Measurements from ENCODE around the gene ITGA11.
A peak's percentile ranks its signal among the peaks of the same experiment; 100 is the strongest.
"Not testable (repeated sequence)": the region's sequence is repeated elsewhere in the genome, so short reads cannot be mapped to it uniquely, and the experiment has no call there.

ITGA11 gene

DNA sequence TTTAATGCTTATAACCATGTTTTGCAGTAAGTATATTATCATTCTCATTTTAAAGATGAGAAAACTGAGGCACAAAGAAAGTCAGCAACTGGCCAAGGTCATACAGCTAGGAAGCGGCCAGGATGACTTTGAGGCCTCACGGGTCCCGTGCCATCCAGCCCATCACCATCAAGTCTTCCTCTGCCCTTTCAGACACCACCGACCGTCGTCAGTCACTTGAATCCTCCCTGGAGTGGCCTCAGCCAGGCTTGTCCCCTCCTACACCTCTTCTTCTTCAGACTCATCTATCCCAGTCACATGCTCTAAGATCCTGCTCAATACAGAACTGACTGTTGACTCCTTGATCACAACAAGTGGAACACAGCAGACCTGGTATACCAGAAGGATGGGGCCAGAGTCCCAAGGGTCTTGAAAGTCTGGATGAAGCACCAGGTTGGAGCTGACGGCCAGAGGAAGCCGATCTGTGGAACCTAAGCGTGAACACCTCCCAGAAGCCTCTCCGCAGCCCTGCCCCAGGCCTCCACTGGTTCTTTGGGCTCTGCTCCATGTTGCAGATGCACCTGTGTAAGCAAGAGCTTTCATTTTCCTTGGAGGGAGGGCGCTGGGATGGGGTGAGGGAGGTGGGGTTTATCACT, 22.1 kb downstream of the ITGA11 start:
- DNase-seq = no peak

DNA sequence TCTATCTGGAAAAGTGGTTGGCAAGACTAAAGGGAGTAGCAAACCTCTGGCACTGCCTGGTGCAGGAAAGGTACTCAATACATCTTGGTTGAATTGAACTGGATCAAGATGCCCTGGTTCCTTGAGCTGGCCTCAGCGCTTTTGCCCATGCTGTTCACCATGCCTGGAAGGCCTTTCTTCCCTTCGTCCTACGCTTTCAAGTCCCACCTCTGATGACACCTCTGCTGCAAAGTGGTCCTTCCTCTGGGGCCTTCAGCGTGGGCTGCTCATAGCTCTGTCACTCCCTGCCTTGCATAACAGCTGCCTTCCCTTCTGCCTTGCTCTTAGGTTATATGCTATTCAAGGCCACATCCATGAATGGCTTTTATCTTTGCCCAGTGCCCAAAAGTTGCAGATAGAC, 23.0 kb downstream of the ITGA11 start:
- DNase-seq (no peak), ATAC-seq (no peak)

More for the DNA sequence above, 22.1 kb downstream of the ITGA11 start:
- no peak for ATAC-seq

DNA sequence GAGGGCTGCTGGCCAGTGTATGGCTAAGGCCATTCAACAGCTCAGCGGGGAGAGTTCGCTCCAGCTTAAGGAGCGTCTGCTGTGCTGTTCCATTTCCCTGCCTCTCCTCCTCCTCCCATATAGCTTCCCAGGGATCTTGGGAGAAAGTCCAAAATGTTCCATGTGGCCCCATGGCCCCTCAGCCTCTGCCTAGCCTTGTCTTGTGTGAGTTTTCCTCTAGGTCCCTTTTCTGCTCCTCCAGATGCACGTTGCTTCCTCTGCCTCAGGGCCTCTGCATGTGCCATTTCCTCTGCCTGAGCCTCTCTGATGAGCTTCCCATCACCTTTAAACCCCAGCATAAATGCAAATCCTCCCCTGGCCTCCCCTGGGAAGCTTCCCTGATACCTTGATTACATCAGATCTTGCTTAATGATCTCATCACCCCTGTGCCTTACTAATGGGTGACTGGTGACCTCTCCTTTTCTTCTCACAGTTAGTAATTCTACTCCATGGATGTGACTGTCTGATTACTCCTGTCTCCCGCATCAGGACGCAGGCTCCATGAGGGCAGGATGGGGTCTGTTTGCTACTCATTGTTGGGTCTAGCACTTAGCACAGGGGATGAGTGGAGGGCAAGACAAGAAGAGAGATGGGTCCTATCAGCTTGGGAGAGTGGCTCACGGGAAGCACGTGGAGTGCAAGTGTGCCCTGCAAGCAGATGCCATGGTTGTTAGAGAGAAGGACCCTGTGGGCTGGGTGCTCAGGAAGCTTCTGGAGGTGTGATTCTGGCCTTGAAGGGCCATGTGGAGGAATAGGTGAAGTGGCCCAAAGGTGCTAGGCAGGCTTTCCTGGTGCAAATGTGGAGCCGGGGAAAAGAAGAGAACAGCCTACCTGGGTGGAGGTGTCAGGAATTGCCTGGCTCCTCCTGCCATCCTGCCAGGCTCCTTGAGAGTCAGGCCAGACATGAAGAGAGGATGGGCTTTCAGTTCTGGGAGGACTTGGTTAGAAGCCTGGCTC, 23.8 kb downstream of the ITGA11 start:
- no peak for ATAC-seq
- DNase-seq = no peak

DNA sequence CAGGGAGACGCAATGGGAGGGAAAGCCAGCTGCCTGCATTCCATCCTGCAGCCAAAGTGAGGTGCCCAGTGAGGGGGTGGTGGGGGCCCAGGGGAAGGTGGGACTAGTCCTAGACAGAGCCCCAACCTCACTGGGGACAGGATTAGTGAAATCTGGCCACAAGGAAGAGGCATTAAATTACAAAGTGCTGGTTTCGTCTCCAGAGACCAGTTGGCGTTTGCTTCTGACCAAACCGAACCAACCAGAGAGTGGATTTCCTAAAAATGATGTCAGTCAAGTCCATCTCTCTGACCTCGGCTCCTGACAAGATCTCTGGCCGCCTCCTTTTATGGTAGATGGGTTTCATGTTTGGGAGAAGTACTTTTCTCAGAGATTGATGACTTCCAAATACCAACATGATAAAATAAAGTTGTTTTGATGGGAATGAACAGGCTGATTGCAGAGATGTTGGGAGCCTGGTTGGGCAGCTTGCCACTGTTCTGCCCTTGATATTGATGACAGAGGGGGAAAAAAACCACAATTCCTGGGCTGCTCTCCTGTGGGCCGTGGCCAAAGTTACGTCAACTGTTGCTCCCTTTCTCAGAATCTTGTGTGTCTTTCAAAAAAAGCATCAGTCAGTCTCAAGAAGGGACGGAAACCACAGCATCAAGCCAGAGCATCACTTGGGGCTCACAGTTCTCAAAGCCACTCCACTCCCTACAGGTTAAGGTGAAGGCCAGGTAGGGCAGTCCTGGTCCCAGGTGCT, 24.6 kb downstream of the ITGA11 start:
- no peak for ATAC-seq

DNA sequence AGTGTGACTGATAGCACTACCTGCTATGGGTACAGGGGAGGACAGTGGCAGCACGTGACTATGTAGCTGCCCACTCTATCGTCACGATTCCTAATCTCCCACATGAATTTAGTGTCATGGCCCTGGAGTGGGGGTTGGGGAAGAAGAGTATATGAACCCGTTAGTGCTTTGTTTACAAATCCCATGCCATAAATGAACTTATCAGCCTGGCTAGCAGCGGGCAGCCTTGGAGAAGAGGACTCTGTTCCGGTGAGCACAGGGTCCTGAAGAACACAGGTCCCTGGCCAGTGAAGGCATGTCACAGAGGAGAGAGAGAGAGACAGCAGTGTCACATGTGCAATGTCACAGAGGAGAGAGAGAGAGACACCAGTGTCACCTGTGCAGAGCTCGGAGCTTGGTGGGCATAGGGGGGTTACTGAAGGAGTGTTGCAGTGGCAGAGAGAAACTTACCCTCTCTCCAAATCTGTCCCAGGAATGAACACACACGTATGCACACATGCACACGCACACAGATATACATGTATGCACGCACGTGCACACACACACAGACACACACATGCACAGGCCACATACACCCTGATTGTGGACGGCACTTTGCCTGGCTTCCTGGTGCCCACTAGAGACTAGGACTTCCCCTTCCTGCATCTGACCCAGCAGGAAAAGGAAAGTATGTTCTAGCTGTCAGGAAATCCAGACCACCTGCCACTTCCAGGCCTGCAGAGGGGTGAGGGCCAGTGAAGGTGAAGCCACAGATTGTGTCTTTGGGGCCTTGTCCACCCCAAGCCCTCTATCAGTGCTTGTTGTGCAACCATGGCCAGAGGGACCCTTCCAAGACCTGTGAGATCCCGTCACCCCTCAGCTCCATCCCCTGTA, 26.3 kb downstream of the ITGA11 start:
- DNase-seq = no peak

More for the DNA sequence above, 24.6 kb downstream of the ITGA11 start:
- DNase-seq = no peak

DNA sequence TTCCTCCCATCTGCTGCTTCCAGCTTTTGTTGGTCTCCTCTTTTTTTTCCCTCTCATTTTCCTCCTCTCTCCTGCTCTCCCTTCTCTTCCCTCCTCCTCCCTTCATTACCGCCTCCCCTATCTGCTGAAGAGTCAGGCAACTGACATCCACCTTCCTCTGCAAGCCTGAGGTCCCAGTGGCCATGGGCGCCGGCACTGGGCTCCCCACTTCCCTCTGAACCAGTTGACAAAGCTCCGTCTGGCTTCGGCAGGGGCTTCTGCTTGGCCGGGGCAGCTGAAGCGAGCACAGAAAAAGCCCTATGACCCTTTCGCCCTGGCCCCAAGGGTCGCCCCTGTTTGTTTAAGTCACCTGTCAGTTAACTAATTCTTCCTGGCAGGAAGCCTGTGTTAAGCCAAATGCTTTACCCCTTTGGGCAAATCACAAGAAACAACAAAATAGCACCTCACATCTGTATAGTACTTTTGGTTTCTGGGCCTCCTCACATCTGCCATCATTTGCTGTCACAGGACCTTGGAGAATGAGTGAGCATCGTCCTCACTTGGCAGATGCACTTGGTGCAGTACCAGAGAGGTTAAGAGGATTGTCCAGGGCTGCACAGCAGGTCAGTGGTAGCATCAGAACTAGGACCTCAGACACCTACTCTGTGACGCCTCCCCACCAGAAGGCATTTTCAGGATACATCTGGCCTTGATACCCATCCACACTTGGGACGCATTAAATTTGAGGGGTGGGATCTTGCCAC, 27.7 kb downstream of the ITGA11 start:
- DNase-seq = no peak
- no peak for ATAC-seq

More for the DNA sequence above, 26.3 kb downstream of the ITGA11 start:
- no peak for ATAC-seq

DNA sequence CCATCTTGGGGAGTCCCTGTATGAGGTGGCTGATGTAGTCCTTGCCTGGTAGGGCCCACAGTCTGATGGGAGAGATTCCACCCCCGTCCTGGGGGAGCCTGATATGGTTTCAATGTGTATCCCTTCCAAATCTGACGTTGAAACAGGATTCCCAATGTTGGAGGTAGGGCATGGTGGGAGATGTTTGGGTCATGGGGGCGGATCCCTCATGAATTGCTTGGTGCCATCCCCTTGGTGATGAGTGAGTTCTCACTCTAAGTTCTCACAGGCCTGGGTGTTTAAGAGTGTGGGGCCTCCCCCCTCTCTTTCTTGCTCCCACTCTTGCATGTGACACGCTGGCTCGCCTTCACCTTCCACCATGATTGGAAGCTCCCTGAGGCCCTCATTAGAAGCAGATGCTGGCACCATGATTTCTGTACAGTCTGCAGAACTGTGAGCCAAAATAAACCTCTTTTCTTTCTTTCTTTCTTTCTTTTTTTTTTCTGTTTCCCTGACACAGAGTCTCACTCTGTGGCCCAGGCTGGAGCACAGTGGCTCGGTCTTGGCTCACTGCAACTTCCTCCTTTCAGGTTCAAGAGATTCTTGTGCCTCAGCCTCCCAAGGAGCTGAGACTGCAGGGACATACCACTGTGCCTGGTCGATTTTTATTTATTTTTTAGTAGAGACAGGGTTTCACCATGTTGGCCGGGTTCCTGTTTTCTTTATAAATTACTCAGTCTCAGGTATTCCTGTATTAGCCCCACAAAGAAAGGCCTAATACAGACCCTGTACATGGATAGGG, 28.6 kb downstream of the ITGA11 start:
- DNase-seq (no peak), ATAC-seq (no peak)

DNA sequence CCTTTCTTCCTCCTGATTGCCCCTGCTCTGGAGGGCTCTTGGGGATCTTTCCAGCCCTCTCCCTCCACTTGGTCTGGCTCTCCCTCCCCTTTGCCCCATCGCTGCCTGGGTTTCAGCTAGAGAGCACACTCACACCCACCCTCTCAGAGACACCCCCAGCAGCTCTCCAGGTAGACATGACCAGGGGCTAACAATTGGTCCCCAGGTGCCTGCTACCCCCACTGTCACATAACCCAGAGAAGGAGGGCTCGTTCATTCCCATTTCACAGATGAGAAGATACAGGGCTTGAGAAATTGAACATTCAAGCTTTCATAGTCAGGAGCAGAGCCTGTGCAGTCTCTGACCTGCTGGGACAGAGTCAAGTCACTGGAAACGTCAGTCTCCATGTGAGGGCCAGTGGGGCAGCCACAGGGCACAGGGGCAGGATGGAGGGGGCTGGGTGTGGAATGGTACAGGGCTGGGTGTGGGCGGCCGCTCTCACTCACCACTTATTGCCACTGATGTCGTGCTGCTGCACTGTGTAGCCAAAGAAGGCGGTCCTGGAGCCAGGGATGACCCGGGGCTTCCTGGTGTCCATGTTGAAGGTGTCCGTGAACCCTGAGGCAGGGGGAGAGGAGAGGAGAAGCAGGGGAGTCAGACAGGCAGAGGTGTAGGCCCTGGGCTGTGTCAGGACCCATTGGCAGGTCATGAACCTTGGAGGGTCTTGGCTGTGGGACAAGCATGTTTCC, 29.4 kb downstream of the ITGA11 start:
- DNase-seq (no peak), ATAC-seq (no peak)

DNA sequence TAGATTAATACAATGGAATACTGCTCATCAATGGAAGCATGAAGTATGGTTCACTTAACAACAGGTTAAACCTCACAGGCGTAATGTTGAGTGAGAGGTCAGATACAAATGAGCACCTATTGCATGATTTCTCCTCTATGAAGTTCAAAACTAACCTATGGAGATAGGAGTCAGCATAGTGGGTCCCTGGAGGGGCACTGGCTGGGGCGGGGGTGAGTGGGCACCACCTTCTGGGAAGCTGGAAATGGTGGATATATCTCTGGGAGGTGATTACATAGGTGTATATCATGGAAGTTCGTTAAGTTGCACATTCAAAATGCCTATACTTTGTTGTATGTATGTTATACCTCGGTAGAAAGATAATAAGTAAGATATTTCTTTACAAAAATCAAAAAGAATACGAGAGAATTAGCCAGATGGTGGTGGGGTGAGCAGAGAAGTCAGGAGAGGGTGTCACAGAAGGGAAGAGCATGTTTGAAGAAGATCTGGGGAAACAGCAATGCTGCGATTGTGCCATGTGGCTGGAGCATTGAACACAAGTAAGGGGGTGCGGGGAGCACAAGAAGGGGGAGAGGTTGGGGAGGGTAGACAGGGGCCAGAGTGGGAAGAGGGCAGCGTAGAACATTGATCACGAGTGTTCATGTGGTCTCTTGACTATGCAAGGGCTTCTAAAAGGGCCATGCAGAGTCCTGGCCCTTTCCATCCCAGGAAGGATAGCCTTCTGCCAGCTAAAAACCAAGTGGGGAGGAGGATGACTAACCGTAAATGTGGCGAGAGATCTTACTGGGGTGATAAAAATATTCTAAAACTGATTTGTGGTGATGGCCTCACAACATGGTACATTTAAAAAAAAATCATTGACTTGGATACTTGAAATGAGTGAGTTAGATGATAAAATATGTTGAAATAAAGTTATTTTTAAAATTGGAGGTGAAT, 30.2 kb downstream of the ITGA11 start:
- no peak for ATAC-seq
- no peak for DNase-seq

DNA sequence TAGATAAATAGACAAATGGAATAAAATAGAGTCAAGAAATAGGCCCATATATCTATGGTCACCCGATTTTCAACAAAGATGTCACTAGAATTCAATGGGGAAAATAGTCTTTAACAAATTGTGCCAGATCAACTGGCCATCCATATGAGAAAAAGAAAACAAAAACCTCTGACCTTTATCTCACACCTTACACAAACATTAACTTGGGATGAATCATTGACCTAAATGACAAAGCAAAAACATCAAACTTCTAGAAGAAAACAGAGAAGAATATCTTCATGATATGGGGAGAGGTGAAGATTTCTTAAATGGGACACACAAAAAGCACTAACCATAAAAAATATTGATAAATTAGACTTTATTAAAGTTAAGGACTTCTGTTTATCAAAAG, 31.9 kb downstream of the ITGA11 start:
- no peak for DNase-seq
- ATAC-seq = no peak

DNA sequence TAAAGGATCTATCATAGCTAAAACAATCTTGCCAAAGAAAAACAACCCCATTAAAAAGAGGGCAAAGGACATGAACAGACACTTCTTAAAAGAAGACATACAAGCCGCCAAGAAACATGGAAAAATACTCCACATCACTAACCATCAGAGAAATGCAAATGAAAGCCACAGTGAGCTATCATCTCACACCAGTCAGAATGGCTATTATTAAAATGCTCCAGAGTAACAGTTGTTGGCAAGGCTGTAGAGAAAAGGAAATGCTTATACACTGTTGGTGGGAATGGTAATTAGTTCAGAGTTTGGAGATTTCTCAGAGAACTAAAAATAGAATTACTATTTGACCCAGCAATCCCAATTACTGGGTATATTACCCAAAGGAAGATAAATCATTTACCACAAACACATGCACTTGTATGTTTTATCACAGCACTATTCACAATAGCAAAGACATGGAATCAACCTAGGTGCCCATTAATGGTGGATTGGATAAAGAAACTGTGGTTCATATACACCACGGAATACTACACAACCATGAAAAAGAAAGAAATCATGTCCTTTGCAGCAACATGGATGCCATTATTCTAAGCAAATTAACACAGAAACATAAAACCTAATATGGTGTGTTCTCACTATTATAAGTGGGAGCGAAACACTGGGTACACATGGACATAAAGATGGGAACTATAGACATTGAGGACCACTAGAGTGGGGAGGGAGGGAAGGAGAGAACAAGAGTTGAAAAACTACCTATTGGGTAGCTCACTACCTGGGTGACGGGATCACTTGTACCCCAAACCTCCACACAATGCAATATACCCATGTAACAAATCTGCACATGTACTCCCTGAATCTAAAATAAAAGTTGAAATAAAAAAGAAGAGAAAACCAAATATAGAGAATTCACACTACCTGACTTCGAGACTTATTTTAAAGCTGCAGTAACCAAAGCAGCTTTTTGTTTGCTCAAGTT, 32.6 kb downstream of the ITGA11 start:
- DNase-seq (no peak), ATAC-seq (no peak)

DNA sequence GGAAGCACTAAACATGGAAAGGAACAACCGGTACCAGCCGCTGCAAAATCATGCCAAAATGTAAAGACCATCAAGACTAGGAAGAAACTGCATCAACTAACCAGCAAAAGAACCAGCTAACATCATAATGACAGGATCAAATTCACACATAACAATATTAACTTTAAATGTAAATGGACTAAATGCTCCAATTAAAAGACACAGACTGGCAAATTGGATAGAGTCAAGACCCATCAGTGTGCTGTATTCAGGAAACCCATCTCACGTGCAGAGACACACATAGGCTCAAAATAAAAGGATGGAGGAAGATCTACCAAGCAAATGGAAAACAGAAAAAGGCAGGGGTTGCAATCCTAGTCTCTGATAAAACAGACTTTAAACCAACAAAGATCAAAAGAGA, 34.0 kb downstream of the ITGA11 start:
- not testable (repeated sequence) for DNase-seq, ATAC-seq

DNA sequence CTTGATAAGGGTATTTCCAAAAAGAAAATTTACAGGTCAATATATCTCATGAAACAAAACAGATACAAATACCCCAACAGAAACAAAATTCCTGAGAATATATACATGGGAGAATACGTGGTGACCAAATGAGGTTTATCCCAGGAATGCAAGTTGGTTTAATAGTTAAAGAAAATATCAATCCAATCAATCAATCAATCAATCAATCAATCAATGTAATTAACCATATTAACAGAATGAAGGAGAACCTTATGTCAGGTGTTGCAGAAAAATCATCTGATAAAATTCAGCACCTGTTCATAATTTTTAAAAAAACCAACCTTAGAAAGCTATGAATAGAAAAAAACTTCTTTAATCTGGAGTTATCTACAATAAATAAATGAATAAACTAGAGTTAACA, 35.9 kb downstream of the ITGA11 start:
- no peak for ATAC-seq

DNA sequence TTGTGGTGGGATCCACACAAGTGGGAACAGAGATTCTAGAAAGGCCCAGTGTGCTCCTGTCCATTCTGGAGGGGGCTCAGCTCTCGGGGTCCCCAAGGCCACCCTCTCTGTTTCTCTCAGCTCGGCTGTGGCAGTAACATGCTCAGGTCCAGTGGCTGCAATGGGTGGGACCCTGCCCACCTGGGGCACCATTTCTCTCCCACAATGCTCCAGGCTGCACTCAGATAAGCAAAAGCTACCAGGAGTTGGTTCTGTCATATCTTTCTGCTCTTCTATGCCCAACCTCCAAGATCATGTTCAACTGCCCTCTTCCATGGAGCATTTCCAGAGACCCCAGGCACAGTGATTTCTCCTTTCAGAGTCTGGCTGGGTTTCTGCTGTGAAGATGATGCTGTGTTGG, 40.8 kb downstream of the ITGA11 start:
- DNase-seq (no peak), ATAC-seq (no peak)

More for the DNA sequence above, 35.9 kb downstream of the ITGA11 start:
- DNase-seq = no peak

DNA sequence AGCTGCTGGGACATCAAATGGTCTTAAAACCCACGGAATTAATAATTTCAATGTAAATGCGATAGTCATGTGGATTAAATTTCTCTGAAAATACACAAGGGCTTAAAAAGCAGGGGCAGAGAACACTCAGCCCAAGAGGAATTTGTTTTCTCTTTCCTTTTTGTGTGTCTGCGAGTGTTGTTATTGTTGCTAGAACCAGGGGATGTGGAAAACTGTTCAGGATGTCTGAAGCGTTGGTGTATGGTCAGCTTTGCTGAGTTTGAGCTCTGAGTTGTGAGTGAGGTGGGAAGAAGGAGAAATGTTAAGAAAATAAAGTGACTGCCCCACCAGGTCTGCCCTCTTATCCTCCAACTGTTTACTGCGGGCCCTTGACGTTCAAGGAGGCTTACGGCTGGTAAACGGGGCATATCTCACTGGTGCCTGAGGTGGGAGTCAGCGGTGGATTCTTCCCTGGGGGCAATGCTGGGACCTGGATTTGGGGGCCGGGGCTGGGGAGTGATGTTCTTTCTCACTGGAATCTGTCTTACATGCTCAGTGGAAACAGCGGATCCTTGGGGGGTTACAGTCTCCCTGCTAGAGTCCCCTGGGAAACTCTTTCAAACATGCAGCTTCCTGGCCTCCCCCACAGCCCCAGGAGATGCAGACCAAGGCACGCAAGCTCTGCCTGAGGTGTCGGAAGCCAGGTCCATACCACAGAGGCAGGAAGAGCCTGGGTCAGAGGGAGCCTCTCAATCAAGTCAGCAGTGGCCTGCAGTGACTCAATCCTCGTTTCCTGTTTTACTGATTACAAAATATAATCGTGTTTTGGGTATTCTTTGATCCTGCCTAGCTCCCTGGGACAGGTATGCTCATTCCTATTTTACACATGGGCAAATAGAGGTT, 41.8 kb downstream of the ITGA11 start:
- ATAC-seq = peak; percentile 32
- no peak for DNase-seq

All from stimulated activated naive CD8-positive, alpha-beta T cell treated with anti-CD3 and anti-CD28 coated beads, Interleukin-15, Interleukin-2, amounts not matched to agents 100 U/mL and 50 U/mL, for 24 hours (primary cell).